HG03280 (cell line): ENCODE data around the gene RGS9BP.
"Not testable (repeated sequence)": the region's sequence is repeated elsewhere in the genome, so short reads cannot be mapped to it uniquely, and the experiment has no call there.

Source experiments
- ATAC-seq: cut with Tn5 transposase; IDR thresholded peaks from one replicate; pipeline ENCODE4 v1.9.1; 2021; ENCODE audit warnings: mild to moderate bottlenecking, moderate library complexity; ENCODE audit not compliant: unreplicated experiment

Gene RGS9BP

DNA sequence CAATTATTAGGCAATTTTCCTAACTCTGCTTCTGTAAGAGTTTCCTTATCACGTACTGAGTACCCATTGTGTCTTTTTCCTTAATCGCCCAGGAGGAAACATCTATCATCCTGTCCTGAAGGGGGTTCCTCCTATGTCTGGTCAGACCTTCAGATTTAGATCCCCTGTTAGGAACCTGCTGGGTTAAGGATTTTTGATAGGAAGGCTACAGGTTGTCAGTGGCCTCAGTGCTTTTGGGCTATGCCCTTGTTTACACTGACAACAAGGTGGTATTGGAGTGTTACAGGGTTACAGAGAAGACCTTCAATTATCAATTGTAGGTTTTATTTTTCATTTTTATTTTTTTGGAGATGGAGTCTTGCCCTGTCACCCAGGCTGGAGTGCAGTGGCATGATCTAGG lies 19.2 kb downstream of the RGS9BP start:
- not testable (repeated sequence) for ATAC-seq

DNA sequence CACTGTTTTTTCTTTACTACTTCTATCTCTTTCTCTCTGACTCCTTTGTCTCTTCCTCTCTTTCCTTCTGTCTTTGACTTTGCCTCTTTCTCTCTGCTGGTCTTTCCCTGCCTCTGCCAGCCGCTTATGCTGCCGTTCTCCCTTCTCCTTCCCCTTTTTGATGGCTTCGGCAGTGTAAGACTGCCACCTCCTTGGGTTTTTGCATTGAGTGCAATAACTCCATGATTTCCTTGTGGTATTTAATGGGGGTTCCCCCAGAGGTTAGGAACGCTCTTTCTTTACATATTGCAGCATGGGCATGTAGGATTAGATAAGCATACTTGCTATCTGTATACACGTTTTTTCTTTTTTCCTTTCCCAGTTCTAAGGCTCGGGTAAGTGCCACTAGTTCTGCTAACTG lies 19.9 kb downstream of the RGS9BP start:
- ATAC-seq, result not testable (repeated sequence)

GRCh38 chr19:32696771-32697170 lies 21.1 kb downstream of the RGS9BP start:
- not testable (repeated sequence) for ATAC-seq

GRCh38 chr19:32700129-32700528 lies 24.5 kb downstream of the RGS9BP start:
- ATAC-seq, result not testable (repeated sequence)

GRCh38 chr19:32702010-32702409 lies 26.4 kb downstream of the RGS9BP start:
- ATAC-seq, result no peak

DNA sequence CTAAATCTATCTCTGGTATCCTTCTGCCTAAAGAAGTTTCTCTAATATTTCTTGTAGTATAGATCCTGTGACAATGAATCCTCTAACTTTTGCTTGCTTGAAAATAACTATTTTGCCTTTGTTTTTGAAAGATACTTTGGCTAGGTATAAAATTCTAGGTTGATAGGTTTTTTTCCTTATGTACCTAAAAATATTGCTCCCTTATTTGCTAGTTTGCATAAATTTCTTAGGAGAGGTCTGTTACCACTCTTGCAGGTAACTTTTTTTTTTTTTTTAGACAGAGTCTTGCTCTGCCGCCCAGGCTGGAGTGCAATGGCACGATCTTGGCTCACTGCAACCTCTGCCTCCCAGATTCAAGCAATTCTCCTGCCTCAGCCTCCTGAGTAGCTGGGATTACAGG lies 28.4 kb downstream of the RGS9BP start:
- ATAC-seq, result not testable (repeated sequence)

- no peak for ATAC-seq
Observed at GRCh38 chr19:32708457-32708856, 32.8 kb downstream of the RGS9BP start.

- no peak for ATAC-seq
Observed at GRCh38 chr19:32709032-32709431, 33.4 kb downstream of the RGS9BP start.

DNA sequence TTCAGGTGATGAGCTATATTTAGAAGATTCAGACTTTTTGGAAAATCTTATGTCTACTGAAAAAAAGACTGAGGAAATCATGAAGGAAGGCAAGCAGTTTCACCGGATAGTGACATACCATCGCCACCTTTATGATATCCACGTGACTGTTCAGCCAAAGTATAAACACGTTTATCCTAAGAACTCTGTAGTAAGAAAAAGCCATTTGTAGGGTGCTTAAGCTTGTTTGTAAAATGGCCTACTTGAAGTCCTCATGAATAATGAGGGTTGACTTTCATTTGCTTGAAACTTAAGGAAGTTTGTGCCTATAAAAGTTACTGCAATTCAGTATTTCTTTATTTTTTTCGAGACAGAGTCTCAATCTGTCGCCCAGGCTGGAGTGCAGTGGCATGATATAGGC lies 36.1 kb downstream of the RGS9BP start:
- no peak for ATAC-seq

- not testable (repeated sequence) for ATAC-seq
Observed at GRCh38 chr19:32716203-32716602, 40.6 kb downstream of the RGS9BP start.

- ATAC-seq, result no peak
Observed at GRCh38 chr19:32717496-32717895, 41.8 kb downstream of the RGS9BP start.

DNA sequence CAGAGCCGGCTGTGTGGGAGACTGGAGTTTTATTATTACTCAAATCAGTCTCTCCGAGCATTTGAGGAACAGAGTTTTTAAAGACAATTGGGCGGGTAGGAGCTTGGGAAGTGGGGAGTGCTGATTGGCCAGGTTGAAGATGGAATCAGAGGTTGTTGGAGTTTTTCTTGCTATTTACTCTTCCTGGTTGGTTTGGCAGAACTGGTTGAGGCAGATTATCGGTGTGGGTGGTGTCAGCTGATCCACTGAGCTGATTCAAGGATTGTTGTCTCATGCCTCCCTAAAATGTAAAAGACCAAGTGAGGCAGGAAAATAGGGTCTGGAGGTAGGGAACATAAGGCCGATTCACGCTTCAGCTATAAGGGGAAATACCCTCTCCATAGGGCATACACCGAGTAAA lies 42.6 kb downstream of the RGS9BP start:
- ATAC-seq, result no peak

- ATAC-seq, result no peak
Observed at GRCh38 chr19:32719611-32720059, 44.0 kb downstream of the RGS9BP start, which contains the start of gene TDRD12. TSS of gene TDRD12 (plus strand) at chr19:32719767. CDS start at chr19:32720073, 306 bp downstream.

DNA sequence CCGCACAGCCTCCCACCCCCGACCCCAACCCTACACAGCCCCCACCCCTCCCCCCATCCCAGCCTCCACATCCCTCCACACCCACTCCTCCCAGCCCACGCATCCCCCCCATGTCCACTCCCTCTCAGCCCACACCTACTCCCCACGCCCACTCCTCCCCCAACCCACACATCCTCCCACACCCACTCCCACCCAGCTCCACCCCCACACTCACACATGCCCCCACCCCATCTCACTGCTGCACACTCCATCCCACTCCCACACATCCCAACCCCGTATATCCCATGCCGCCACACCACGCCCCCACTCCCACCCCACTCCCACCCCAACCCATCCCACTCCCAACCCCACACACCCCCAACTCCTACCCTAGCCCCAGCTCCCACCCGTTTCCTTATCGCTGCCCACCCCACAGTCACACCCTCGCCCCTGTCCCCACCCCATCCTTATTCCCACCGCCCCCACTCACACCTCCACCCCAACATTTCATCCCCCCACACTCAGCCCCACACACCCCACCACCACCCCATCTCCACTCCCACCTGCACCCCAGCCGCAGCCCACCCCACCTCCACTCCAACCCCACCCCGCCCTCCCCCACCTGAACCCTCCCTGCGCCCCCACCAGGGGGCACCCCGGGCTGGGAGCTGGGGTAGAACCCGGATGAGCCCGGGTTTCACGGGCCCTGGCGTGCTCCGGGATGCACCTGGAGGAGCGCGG lies 44.7 kb downstream of the RGS9BP start:
- ATAC-seq, result no peak

DNA sequence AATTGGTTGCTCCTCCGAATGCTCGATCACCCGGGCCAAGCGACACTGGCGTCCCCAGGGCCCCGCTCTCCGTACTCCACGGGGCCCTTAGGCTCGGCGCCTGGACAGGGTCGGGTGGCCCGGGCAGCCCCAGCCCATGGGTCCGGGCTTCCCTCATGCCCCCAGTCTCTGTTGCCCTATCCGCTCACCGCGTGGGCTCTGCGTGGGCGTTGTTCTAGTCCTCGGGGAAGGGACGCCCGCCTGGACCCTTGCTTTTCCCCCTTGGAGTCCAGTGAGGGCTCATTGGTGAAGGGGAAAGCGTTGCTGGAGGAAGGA lies 45.2 kb downstream of the RGS9BP start:
- ATAC-seq, result no peak
